Calu3 (cell line): ENCODE measurements around the gene CTNND2. TPM values are rescaled to one million over a fixed set of nuclear protein-coding genes. Genes with fewer than 3 reads are reported as not detected.

Experiments
- BruUV-seq: library from RNA; stranded (reverse); fragments of 400-500 nt; replicated peaks from 2 replicates; lab custom pipeline; 2021; lab: Mats Ljungman, UMichigan
- CTCF ChIA-PET: fragments of 300-600 bp; sonication (Branson Sonifier 250); formaldehyde crosslinking; loops from one replicate; lab custom pipeline; 2022; ENCODE audit warnings: antibody characterized with exemption; lab: Charles Lee
- DNase-seq: peaks from one replicate; pipeline ENCODE4 v3.0.0; 2022
- H3K27ac Mint-ChIP-seq: one replicate; pipeline ENCODE4 v1.8.0; 2022; ENCODE audit warnings: mixed read lengths; ENCODE audit not compliant: unreplicated experiment
- H3K27me3 Mint-ChIP-seq: one replicate; pipeline ENCODE4 v1.8.0; 2022; ENCODE audit warnings: mixed read lengths; ENCODE audit not compliant: unreplicated experiment
- H3K36me3 Mint-ChIP-seq: one replicate; pipeline ENCODE4 v1.8.0; 2022; ENCODE audit warnings: mild to moderate bottlenecking, moderate library complexity, mixed read lengths; ENCODE audit not compliant: insufficient read depth, unreplicated experiment
- H3K4me1 Mint-ChIP-seq: one replicate; pipeline ENCODE4 v1.8.0; 2022; ENCODE audit warnings: mild to moderate bottlenecking, low read depth, mixed read lengths; ENCODE audit not compliant: unreplicated experiment
- H3K4me3 Mint-ChIP-seq: one replicate; pipeline ENCODE4 v1.8.0; 2022; ENCODE audit warnings: mild to moderate bottlenecking, low read depth, moderate library complexity, mixed read lengths; ENCODE audit not compliant: unreplicated experiment
- H3K9me3 Mint-ChIP-seq: one replicate; pipeline ENCODE4 v1.8.0; 2022; ENCODE audit warnings: low read depth, mixed read lengths; ENCODE audit not compliant: unreplicated experiment
- intact Hi-C: fragments of 100-400 bp; cut with micrococcal nuclease; formaldehyde crosslinking; loops from one replicate; pipeline ENCODE4 v1.10.0; 2022; ENCODE audit not compliant: unreplicated experiment
- total RNA-seq: library from RNA; stranded (reverse); gene quantifications from 2 replicates; pipeline ENCODE4 v1.2.3, GENCODE V29; 2022
- TF ChIP-seq, protein P1 (sequence below): fragments of 200-600 bp; IDR thresholded peaks from one replicate; pipeline ENCODE4 v1.8.0; 2022; ENCODE audit warnings: antibody characterized with exemption; ENCODE audit not compliant: unreplicated experiment

The CTNND2 gene
- total RNA-seq, 1 experiment from 2014 or later, result 19.6 TPM

DNA sequence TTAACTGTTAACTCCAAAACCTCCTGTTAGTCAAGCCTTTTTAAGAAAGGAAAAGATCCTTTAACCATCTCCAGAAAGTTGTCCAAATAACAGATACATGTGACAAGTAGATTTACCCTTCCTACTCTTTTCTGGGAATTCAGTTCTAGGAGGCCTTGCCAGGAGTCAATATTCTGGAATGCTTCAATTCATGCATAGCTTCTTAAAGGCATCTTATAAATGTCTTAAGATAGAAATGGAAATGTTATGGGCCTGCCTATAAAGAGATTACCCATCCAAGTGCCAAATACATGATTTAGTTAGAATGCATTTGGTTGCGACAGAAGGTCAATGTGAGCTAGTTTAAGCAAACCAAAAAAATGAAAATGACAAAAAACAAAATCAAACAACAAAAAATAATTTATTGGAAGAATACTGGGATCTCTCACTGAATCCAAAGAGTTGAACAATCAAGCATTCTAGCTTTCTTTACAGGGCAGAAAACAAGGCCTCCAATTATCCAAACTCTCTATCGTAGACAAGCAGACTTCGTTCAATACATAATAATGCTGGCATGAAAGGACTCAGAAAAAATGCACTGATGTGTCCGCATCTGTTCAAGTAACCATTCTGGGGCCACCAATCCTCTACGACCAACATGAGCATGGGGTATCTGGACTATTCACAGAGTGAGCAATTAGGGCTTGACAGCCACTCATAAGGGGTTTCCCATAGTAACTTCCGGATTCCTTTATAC is 188.6 kb downstream of the CTNND2 start:
- no peaks in the 10 kb centered on the region for H3K9me3 Mint-ChIP-seq
- no peak for DNase-seq
- no peaks in the 10 kb centered on the region for H3K4me1 Mint-ChIP-seq
- H3K4me3 Mint-ChIP-seq, result no peak overlapping the region
- BruUV-seq, result no TSS peak
- intact Hi-C loops, result no loop called here
- no peaks in the 10 kb centered on the region for H3K36me3 Mint-ChIP-seq
- no peak overlapping the region for H3K27ac Mint-ChIP-seq
- H3K27me3 Mint-ChIP-seq, result no peaks in the 10 kb centered on the region
- TF ChIP-seq, protein P1, sequence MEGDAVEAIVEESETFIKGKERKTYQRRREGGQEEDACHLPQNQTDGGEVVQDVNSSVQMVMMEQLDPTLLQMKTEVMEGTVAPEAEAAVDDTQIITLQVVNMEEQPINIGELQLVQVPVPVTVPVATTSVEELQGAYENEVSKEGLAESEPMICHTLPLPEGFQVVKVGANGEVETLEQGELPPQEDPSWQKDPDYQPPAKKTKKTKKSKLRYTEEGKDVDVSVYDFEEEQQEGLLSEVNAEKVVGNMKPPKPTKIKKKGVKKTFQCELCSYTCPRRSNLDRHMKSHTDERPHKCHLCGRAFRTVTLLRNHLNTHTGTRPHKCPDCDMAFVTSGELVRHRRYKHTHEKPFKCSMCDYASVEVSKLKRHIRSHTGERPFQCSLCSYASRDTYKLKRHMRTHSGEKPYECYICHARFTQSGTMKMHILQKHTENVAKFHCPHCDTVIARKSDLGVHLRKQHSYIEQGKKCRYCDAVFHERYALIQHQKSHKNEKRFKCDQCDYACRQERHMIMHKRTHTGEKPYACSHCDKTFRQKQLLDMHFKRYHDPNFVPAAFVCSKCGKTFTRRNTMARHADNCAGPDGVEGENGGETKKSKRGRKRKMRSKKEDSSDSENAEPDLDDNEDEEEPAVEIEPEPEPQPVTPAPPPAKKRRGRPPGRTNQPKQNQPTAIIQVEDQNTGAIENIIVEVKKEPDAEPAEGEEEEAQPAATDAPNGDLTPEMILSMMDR, result no peak
- CTCF ChIA-PET, result no interaction called here

DNA sequence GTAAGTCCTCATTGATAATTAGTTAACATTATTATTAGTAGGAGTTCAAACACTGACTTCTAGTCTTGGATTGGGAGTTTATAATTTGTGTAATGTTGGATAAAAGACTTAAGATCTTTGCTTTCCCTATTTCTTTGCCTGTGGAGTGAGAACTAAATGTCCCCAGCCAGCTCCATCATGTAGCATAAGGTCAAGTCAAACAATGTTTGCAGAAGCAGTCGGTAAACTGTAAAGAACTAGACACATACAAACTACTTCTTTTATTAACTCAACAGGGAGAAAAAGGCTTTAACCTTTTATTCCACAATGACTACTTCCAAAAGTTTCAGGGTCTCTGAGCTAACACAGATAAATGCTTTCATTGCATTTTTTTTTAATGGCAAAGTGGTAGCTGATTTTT is 192.3 kb downstream of the CTNND2 start:
- H3K4me1 Mint-ChIP-seq, result no peaks in the 10 kb centered on the region
- intact Hi-C loops, result no loop called here
- H3K4me3 Mint-ChIP-seq, result no peak overlapping the region
- CTCF ChIA-PET, result no interaction called here
- H3K27ac Mint-ChIP-seq, result no peak overlapping the region
- TF ChIP-seq, protein P1, result no peak
- no peak for DNase-seq
- no TSS peak for BruUV-seq
- H3K9me3 Mint-ChIP-seq, result no peaks in the 10 kb centered on the region
- no peaks in the 10 kb centered on the region for H3K27me3 Mint-ChIP-seq
- H3K36me3 Mint-ChIP-seq, result no peaks in the 10 kb centered on the region

DNA sequence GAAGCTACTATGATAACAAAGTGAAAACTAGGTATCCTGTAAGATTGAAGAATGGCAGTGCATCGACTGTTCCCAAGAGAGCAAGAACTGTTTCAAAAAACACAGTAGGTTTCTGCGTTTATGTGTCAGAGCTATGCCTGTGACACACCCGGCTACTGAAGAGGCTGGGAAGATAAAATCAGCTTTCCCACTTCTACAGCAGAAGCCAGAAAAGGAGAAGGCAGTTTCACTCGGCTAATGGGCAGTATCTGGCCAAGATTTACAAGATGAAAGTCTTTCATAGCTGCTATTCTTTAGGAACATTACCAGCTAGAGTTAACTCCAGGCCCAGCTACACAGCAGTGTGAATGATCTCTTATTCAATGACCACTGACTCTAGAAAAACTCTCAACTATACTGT is 195.2 kb downstream of the CTNND2 start:
- CTCF ChIA-PET, result no interaction called here
- H3K9me3 Mint-ChIP-seq, result no peaks in the 10 kb centered on the region
- TF ChIP-seq, protein P1, result no peak

DNA sequence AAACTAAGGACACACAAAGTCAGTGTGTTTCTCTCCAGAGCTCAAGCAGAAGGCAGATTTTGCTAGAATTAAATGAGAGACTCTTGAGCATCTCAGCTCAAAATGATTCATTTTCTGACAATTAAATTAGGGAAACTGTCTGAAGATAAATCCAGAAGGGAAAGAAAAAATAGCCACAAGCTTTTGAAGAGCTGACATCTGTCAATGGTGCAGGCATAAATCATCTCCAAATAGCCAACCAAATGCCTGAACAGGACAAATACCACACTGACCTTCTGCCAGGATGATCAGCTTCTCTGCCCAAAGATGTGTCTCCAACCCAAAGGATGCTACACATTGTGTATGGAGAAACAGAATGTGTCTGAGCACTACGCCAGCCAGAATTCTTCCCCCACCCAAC is 199.3 kb downstream of the CTNND2 start:
- CTCF ChIA-PET, result no interaction called here
- Mint-ChIP-seq H3K4me3 (no peak overlapping the region), H3K36me3 (no peaks in the 10 kb centered on the region), H3K9me3 (no peaks in the 10 kb centered on the region), H3K27me3 (no peaks in the 10 kb centered on the region), H3K27ac (no peak overlapping the region), H3K4me1 (no peaks in the 10 kb centered on the region)
- no peak for DNase-seq
- no TSS peak for BruUV-seq
- TF ChIP-seq, protein P1, result no peak
- intact Hi-C loops, result no loop called here

More for the DNA sequence above, 195.2 kb downstream of the CTNND2 start:
- no peak overlapping the region for H3K27ac Mint-ChIP-seq
- no peaks in the 10 kb centered on the region for H3K36me3 Mint-ChIP-seq
- DNase-seq, result no peak
- no TSS peak for BruUV-seq
- intact Hi-C loops, result no loop called here
- no peaks in the 10 kb centered on the region for H3K4me1 Mint-ChIP-seq
- H3K4me3 Mint-ChIP-seq, result no peak overlapping the region
- H3K27me3 Mint-ChIP-seq, result no peaks in the 10 kb centered on the region
